PC-3 (cell line): ENCODE measurements around the gene KRR1.

Experiments
- CTCF ChIP-seq: fragments of 300-600 bp; sonication (generic); conservative IDR thresholded peaks from 2 replicates; pipeline ENCODE4 v1.5.1; 2017; ENCODE audit warnings: antibody characterized with exemption, low read depth, mild to moderate bottlenecking, low read length
- EZH2 ChIP-seq: fragments of 300-600 bp; sonication (generic); IDR thresholded peaks from one replicate; pipeline ENCODE4 v1.6.1; 2017; ENCODE audit warnings: antibody characterized with exemption, mild to moderate bottlenecking, low read length; ENCODE audit not compliant: unreplicated experiment
- EZH2phosphoT487 ChIP-seq: fragments of 300-600 bp; sonication (generic); IDR thresholded peaks from 2 replicates; pipeline ENCODE4 v1.6.1; 2018; ENCODE audit warnings: mild to moderate bottlenecking, antibody characterized with exemption, low read length, borderline replicate concordance

- TF ChIP-seq CTCF (peak; percentile 38), EZH2 (no peak), EZH2phosphoT487 (no peak)
Measured at GRCh38 chr12:75525263-75525662, 13.9 kb upstream of the KRR1 start.
